Measurements from ENCODE around the gene PAPOLB. TPM values are rescaled to one million over a fixed set of nuclear protein-coding genes. Genes with fewer than 3 reads are reported as not detected.

Gene PAPOLB
- polyA plus RNA-seq, 1 donor = 0.03 TPM

GRCh38 chr7:4833691-4834600 is 27.9 kb downstream of the PAPOLB start:
- no CpG with 5 or more reads among the region's 36 CpGs for WGBS (ENCODE audit: insufficient coverage, low lambda C conversion rate)
- Histone ChIP-seq H3K27me3 (ENCODE audit: control insufficient read depth, insufficient read depth, low read length) (no peaks in the 10 kb centered on the region), H3K36me3 (ENCODE audit: control insufficient read depth, insufficient read depth, low read length) (no peaks in the 10 kb centered on the region), H3K27ac (ENCODE audit: low read length) (no peak overlapping the region), H3K4me1 (ENCODE audit: control insufficient read depth, insufficient read depth, low read length) (no peaks in the 10 kb centered on the region), H3K9me3 (ENCODE audit: control insufficient read depth, low read depth, low read length) (peaks cover 3% of the 10 kb centered on the region), H3K4me3 (ENCODE audit: low read length) (no peak overlapping the region)
- no peak for DNase-seq

DNA sequence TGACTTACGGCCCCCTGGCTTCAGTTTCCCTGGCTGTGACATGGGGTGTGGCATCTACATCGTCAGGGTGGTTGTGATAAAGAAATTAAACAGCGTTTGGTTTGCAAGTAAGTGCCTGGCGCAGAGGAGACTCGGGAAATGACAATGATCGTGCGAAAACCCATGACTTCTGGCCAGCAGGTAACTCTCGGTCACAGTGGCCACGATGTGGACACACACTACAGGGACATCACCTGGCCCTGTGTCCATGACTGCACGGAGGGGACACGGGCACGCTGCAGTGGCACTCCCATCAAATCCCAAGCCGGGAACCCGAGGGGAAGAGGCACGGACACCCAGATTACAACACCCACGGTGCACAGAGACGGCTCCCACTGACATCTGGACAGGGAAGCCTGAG is 28.7 kb downstream of the PAPOLB start:
- Histone ChIP-seq H3K4me1 (ENCODE audit: control insufficient read depth, insufficient read depth, low read length) (no peaks in the 10 kb centered on the region), H3K36me3 (ENCODE audit: control insufficient read depth, insufficient read depth, low read length) (no peaks in the 10 kb centered on the region), H3K9me3 (ENCODE audit: control insufficient read depth, low read depth, low read length) (peaks cover 3% of the 10 kb centered on the region), H3K4me3 (ENCODE audit: low read length) (no peak overlapping the region), H3K27ac (ENCODE audit: low read length) (no peak overlapping the region), H3K27me3 (ENCODE audit: control insufficient read depth, insufficient read depth, low read length) (no peaks in the 10 kb centered on the region)
- DNase-seq = no peak
- no CpG with 5 or more reads among the region's 17 CpGs for WGBS (ENCODE audit: insufficient coverage, low lambda C conversion rate)

GRCh38 chr7:4832711-4833110 is 29.1 kb downstream of the PAPOLB start:
- no peak for DNase-seq
- WGBS (ENCODE audit: insufficient coverage, low lambda C conversion rate) = no CpG with 5 or more reads among the region's 16 CpGs
- H3K4me1 ChIP-seq (ENCODE audit: control insufficient read depth, insufficient read depth, low read length) = no peaks in the 10 kb centered on the region
- no peak overlapping the region for H3K27ac ChIP-seq (ENCODE audit: low read length)
- no peak overlapping the region for H3K4me3 ChIP-seq (ENCODE audit: low read length)
- H3K36me3 ChIP-seq (ENCODE audit: control insufficient read depth, insufficient read depth, low read length) = no peaks in the 10 kb centered on the region
- H3K9me3 ChIP-seq (ENCODE audit: control insufficient read depth, low read depth, low read length) = peaks cover 3% of the 10 kb centered on the region
- H3K27me3 ChIP-seq (ENCODE audit: control insufficient read depth, insufficient read depth, low read length) = no peaks in the 10 kb centered on the region

- 87% methylated on average over 3 of the region's 17 CpGs for WGBS (ENCODE audit: insufficient coverage, low lambda C conversion rate)
- no peak overlapping the region for H3K27ac ChIP-seq (ENCODE audit: low read length)
- peaks cover 3% of the 10 kb centered on the region for H3K9me3 ChIP-seq (ENCODE audit: control insufficient read depth, low read depth, low read length)
- no peaks in the 10 kb centered on the region for H3K27me3 ChIP-seq (ENCODE audit: control insufficient read depth, insufficient read depth, low read length)
- H3K4me1 ChIP-seq (ENCODE audit: control insufficient read depth, insufficient read depth, low read length) = no peaks in the 10 kb centered on the region
- H3K36me3 ChIP-seq (ENCODE audit: control insufficient read depth, insufficient read depth, low read length) = no peaks in the 10 kb centered on the region
- no peak for DNase-seq
- no peak overlapping the region for H3K4me3 ChIP-seq (ENCODE audit: low read length)
Observed at GRCh38 chr7:4831723-4832495, 29.9 kb downstream of the PAPOLB start.

GRCh38 chr7:4830176-4830575 is 31.7 kb downstream of the PAPOLB start:
- no CpG with 5 or more reads among the region's 14 CpGs for WGBS (ENCODE audit: insufficient coverage, low lambda C conversion rate)
- Histone ChIP-seq H3K27ac (ENCODE audit: low read length) (no peak overlapping the region), H3K9me3 (ENCODE audit: control insufficient read depth, low read depth, low read length) (peaks cover 3% of the 10 kb centered on the region), H3K4me3 (ENCODE audit: low read length) (no peak overlapping the region), H3K4me1 (ENCODE audit: control insufficient read depth, insufficient read depth, low read length) (no peaks in the 10 kb centered on the region), H3K36me3 (ENCODE audit: control insufficient read depth, insufficient read depth, low read length) (no peaks in the 10 kb centered on the region), H3K27me3 (ENCODE audit: control insufficient read depth, insufficient read depth, low read length) (no peaks in the 10 kb centered on the region)
- peak; percentile 56 to 57 for DNase-seq

DNA sequence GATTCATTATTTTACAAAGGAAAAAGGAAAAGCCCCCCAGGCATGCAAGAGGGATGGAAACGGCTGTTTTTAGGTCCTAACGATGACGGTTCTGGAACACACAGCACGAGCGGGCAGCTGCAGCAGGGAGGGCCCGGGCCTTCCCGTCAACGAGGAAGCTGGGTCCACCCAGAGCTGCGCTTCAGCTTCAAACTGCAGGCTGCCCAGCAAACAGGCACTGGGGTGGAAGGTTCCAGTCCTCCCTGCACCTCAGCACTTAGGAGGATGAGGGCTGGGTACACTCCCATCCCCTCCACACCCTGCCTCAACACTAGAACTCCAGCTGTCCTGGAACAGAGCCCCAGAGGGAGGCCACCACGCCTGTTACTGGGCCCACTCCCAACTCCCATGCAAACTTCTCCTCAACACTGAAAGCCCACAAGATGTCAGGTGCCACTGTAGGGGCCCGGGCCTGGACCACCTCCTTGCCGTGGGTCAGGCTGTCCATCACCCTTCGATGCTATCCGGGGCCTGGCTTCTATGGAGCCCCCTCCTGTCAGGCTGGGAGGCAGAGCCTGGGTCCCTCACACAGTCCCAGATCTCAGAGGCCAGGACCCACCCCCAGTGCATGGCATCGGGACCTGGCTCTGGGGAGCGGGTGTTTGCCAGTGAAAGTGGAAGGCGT is 33.0 kb downstream of the PAPOLB start:
- Histone ChIP-seq H3K4me1 (ENCODE audit: control insufficient read depth, insufficient read depth, low read length) (no peaks in the 10 kb centered on the region), H3K9me3 (ENCODE audit: control insufficient read depth, low read depth, low read length) (peaks cover 3% of the 10 kb centered on the region), H3K27me3 (ENCODE audit: control insufficient read depth, insufficient read depth, low read length) (no peaks in the 10 kb centered on the region), H3K36me3 (ENCODE audit: control insufficient read depth, insufficient read depth, low read length) (no peaks in the 10 kb centered on the region), H3K4me3 (ENCODE audit: low read length) (no peak overlapping the region), H3K27ac (ENCODE audit: low read length) (no peak overlapping the region)
- no peak for DNase-seq
- no CpG with 5 or more reads among the region's 17 CpGs for WGBS (ENCODE audit: insufficient coverage, low lambda C conversion rate)

- H3K4me3 ChIP-seq (ENCODE audit: low read length) = no peak overlapping the region
- DNase-seq = no peak
- H3K4me1 ChIP-seq (ENCODE audit: control insufficient read depth, insufficient read depth, low read length) = no peaks in the 10 kb centered on the region
- H3K27ac ChIP-seq (ENCODE audit: low read length) = no peak overlapping the region
- H3K9me3 ChIP-seq (ENCODE audit: control insufficient read depth, low read depth, low read length) = peaks cover 3% of the 10 kb centered on the region
- H3K27me3 ChIP-seq (ENCODE audit: control insufficient read depth, insufficient read depth, low read length) = no peaks in the 10 kb centered on the region
- no peaks in the 10 kb centered on the region for H3K36me3 ChIP-seq (ENCODE audit: control insufficient read depth, insufficient read depth, low read length)
- WGBS (ENCODE audit: insufficient coverage, low lambda C conversion rate) = no CpG with 5 or more reads among the region's 15 CpGs
Observed at GRCh38 chr7:4825081-4825480, 36.7 kb downstream of the PAPOLB start.

DNA sequence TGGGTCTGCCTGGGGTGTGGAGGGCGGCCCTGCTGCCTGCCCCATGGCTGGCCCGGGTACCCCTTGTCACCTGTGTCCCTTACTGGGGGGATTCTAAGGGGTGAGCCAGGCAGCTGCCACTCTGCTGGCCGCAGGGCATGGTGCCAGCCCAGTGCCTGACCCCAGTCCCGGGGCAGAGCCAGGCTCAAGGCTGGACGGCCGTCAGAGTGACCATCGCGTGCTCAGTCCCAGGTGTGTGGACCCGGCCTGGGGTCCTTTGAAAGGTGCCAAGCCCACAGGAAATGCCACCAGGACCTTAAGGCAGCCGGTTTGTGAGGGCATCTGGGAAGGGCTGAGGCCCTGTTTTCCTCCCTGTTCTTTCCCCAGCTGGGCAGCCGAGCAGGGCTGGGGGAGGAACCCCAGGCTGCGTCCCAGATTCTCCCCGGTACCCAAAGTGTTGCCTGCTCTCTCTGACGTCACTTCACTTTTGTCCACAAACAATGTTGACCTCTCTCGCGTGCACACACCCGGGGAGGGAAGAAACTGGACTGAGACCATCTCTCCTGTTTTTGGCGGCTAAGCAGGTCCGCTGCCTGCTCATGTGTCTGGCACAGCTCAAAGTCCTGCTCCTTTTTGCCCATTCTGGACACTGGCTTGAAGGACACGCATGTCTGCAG is 37.6 kb downstream of the PAPOLB start:
- no CpG with 5 or more reads among the region's 20 CpGs for WGBS (ENCODE audit: insufficient coverage, low lambda C conversion rate)
- no peak overlapping the region for H3K4me3 ChIP-seq (ENCODE audit: low read length)
- H3K9me3 ChIP-seq (ENCODE audit: control insufficient read depth, low read depth, low read length) = peaks cover 2% of the 10 kb centered on the region
- no peak overlapping the region for H3K27ac ChIP-seq (ENCODE audit: low read length)
- no peaks in the 10 kb centered on the region for H3K36me3 ChIP-seq (ENCODE audit: control insufficient read depth, insufficient read depth, low read length)
- H3K4me1 ChIP-seq (ENCODE audit: control insufficient read depth, insufficient read depth, low read length) = no peaks in the 10 kb centered on the region
- H3K27me3 ChIP-seq (ENCODE audit: control insufficient read depth, insufficient read depth, low read length) = no peaks in the 10 kb centered on the region
- no peak for DNase-seq

- no peaks in the 10 kb centered on the region for H3K9me3 ChIP-seq (ENCODE audit: control insufficient read depth, low read depth, low read length)
- no peaks in the 10 kb centered on the region for H3K36me3 ChIP-seq (ENCODE audit: control insufficient read depth, insufficient read depth, low read length)
- no CpG with 5 or more reads among the region's 14 CpGs for WGBS (ENCODE audit: insufficient coverage, low lambda C conversion rate)
- H3K27ac ChIP-seq (ENCODE audit: low read length) = no peak overlapping the region
- H3K27me3 ChIP-seq (ENCODE audit: control insufficient read depth, insufficient read depth, low read length) = no peaks in the 10 kb centered on the region
- H3K4me1 ChIP-seq (ENCODE audit: control insufficient read depth, insufficient read depth, low read length) = no peaks in the 10 kb centered on the region
- H3K4me3 ChIP-seq (ENCODE audit: low read length) = no peak overlapping the region
- no peak for DNase-seq
Observed at GRCh38 chr7:4823441-4824119, 38.2 kb downstream of the PAPOLB start.

Data from large intestine (tissue), 3 donors.